ENCODE measurements around the gene VPS13A. TPM values are rescaled to one million over a fixed set of nuclear protein-coding genes. Genes with fewer than 3 reads are reported as not detected.

The VPS13A gene
- total and polyA plus RNA-seq, 10 of the 15 experiments (the other 5 are each of a cell fraction or from before 2014, with no cell fraction given) = 10.0 to 35.2 (median 21.1) TPM

DNA sequence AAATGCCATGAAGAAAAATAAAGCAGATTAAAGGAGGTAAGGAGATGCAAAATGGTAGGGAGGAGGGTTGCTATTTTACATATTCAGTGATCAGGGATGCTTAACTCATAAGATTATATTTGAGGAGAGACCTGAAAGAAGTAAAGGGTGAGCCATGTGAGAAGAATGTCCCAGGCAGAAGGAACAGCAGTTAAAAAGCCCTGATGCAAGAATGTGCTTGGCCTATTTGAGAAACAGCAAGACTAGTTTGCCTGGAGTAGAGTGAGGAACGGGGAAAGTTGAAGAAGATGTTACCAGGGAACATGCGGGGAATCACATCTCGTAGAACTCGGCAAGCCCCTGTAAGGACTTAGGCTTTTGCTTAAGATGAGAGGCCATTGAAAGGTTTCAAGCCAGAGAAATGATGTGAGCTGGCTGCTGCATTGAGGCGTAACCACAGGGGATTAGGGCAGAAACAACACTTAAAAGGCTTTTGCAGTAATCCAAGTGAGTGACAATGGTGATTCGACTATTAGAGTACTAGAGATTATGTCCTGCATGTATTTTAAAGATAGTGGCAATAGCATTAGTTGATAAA lies 198.7 kb downstream of the VPS13A start:
- ChIA-PET RAD21 (ENCODE audit: unreplicated experiment) (no interaction called here), POLR2A (no interaction called here), CTCF (interaction anchor here (0.6 to 1.6 kb wide), 2 partner anchors 10 to 742 kb away, joined by 3 to 6 read pairs; no protein-coding TSS in a partner anchor), SMC1A (ENCODE audit: uncharacterized antibody, unreplicated experiment) (interaction anchor here (0.8 kb wide), 1 partner anchor 11 kb away, joined by 3 read pairs; no protein-coding TSS in a partner anchor)
- Histone ChIP-seq H3K9me3 (replicated peaks; ENCODE audit: control insufficient read depth, insufficient read depth, low read length) (no peaks in the 10 kb centered on the region; the same call in 2 of the 3 replicates), H2AFZ (ENCODE audit: control insufficient read depth, low read depth, low read length) (no peak overlapping the region), H3K27ac (ENCODE audit: control insufficient read depth, insufficient read depth) (no peak overlapping the region), H4K20me1 (ENCODE audit: control insufficient read depth, insufficient read depth) (no peaks in the 10 kb centered on the region), H3K79me2 (ENCODE audit: control insufficient read depth, insufficient read depth, low read length) (no peaks in the 10 kb centered on the region), H3K9ac (ENCODE audit: control insufficient read depth, insufficient read depth, low read length) (no peak overlapping the region), H3K4me1 (ENCODE audit: control insufficient read depth, insufficient read depth, low read length) (no peaks in the 10 kb centered on the region), H3K27me3 (replicated peaks in 1 of 2; ENCODE audit: control insufficient read depth in 2 of 2, insufficient read depth in 2 of 2, low read length in 1 of 2) (no peaks in the 10 kb centered on the region), H3K36me3 (ENCODE audit: control insufficient read depth in 2 of 2, insufficient read depth in 2 of 2, low read length in 1 of 2) (peaks cover 0 to 1% of the 10 kb centered on the region in 2 experiments; a peak in 1 of 4 replicates), H3K4me3 (no peak overlapping the region), H3K4me2 (ENCODE audit: control insufficient read depth, insufficient read depth) (no peak overlapping the region)
- FAIRE-seq = no peak
- intact Hi-C loops (cut with micrococcal nuclease; ENCODE audit: unreplicated experiment) (no loop called here), in situ Hi-C loops (cut with MboI) (no loop called here)
- no peak for ATAC-seq
- 97% methylated on average over 6 of the region's 6 CpGs for WGBS (ENCODE audit: insufficient coverage, insufficient replicate concordance, low lambda C conversion rate, missing lambda C conversion rate)
- BruUV-seq (replicated peaks) = no TSS peak
- no peak for DNase-seq (ENCODE audit: low read depth, low spot score)
- TF ChIP-seq MLLT1 (IDR thresholded peaks at IDR 0.05) (no peak), GABPA (IDR thresholded peaks at IDR 0.05; ENCODE audit: low read depth) (no peak), GATAD2B (conservative IDR thresholded peaks at IDR 0.05; ENCODE audit: low read depth) (no peak), ZBED1 (IDR thresholded peaks at IDR 0.05; ENCODE audit: borderline replicate concordance) (no peak), E2F4 (IDR thresholded peaks at IDR 0.05; ENCODE audit: low read depth, low read length) (no peak), SIX5 (IDR thresholded peaks at IDR 0.05; ENCODE audit: low read depth, low read length, severe bottlenecking) (no peak), ZZZ3 (IDR thresholded peaks at IDR 0.05; ENCODE audit: control insufficient read depth, insufficient read length, low read depth) (no peak), ASH2L (IDR thresholded peaks at IDR 0.05; ENCODE audit: borderline replicate concordance, low read depth) (no peak), ZSCAN29 (IDR thresholded peaks at IDR 0.05) (no peak), IRF3 (IDR thresholded peaks at IDR 0.05) (no peak), PRDM15 (CRISPR knock-in tag; IDR thresholded peaks at IDR 0.05) (no peak), BMI1 (IDR thresholded peaks at IDR 0.05; ENCODE audit: borderline replicate concordance) (no peak), TCF12 (IDR thresholded peaks at IDR 0.05; ENCODE audit: low read depth, low read length) (no peak), EP300 (IDR thresholded peaks at IDR 0.05; ENCODE audit: borderline replicate concordance in 1 of 2, control insufficient read depth in 1 of 2, low read depth in 2 of 2, low read length in 2 of 2) (no peak)
- TF ChIP-seq, protein P1, sequence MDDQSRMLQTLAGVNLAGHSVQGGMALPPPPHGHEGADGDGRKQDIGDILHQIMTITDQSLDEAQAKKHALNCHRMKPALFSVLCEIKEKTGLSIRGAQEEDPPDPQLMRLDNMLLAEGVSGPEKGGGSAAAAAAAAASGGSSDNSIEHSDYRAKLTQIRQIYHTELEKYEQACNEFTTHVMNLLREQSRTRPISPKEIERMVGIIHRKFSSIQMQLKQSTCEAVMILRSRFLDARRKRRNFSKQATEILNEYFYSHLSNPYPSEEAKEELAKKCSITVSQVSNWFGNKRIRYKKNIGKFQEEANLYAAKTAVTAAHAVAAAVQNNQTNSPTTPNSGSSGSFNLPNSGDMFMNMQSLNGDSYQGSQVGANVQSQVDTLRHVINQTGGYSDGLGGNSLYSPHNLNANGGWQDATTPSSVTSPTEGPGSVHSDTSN (IDR thresholded peaks at IDR 0.05; ENCODE audit: insufficient replicate concordance, low read depth, low read length) = no peak
